ENCODE measurements around the gene OCA2. TPM values are rescaled to one million over a fixed set of nuclear protein-coding genes. Genes with fewer than 3 reads are reported as not detected.

Gene OCA2
- total and polyA plus RNA-seq, 2 of the 4 experiments (the other 2 are of a cell fraction) = under 0.01 to 0.03 TPM

DNA sequence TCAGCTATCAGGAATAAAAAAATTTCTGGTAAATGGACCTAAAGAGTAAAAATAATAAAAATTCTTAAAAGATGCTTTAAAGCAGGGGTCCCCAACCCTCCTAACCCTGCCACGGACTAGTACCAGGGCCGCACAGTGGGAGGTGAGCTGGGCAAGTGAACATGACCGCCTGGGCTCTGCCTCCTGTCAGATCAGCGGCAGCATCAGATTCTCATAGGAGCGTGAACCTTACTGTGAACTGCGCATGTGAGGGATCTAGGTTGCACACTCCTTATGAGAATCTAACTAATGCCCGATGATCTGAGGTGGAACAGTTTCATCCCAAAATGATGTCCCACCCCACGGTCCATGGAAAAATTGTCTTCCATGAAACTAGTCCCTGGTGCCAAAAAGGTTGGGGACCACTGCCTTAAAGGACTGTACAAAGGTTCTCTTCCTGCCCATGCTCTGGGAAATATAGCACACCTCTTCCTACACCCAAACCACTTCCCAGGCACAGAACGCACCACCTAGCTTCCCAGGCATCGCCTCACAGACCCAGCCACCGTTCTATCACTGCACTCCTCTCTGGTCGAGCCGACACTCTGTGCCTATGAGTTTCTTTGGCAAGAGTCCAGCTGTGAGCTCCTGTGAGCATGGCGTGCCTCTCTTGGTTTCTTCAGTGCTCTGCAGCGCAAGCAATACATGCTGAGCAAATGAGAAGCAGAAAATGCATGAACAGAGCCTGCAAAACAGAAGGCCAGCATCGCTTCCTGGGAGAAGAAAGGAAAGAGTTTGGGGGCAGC lies 104.9 kb downstream of the OCA2 start:
- intact Hi-C loops (cut with micrococcal nuclease) (no loop called here), dilution Hi-C loops (cut with HindIII; ENCODE audit: low sequenced_read_pairs, unreplicated experiment) (no loop called here), in situ Hi-C loops (cut with MboI; ENCODE audit: low sequenced_read_pairs) (no loop called here)
- no TSS peak for BruUV-seq (replicated peaks)
- TF ChIP-seq BHLHE40 (IDR thresholded peaks at IDR 0.05; ENCODE audit: low read depth, low read length) = no peak
- no peak for TF ChIP-seq MAZ (IDR thresholded peaks at IDR 0.05; ENCODE audit: borderline replicate concordance, low read depth, low read length)
- no peak for TF ChIP-seq CHD1 (IDR thresholded peaks at IDR 0.05; ENCODE audit: low read depth, low read length)
- no peak for TF ChIP-seq MAFK (IDR thresholded peaks at IDR 0.05; ENCODE audit: low read depth, low read length)
- TF ChIP-seq RCOR1 (IDR thresholded peaks at IDR 0.05; ENCODE audit: insufficient replicate concordance, low read length) = no peak
- TF ChIP-seq CEBPB (IDR thresholded peaks at IDR 0.05; ENCODE audit: low read depth, low read length) = no peak
- no peak for TF ChIP-seq ELK1 (IDR thresholded peaks at IDR 0.05; ENCODE audit: borderline replicate concordance, low read depth, low read length)
- Histone ChIP-seq H3K4me1 (ENCODE audit: control insufficient read depth, insufficient read depth, low read length) (no peaks in the 10 kb centered on the region), H3K9me1 (ENCODE audit: insufficient read depth, low read length) (no peaks in the 10 kb centered on the region), H2AFZ (replicated peaks; ENCODE audit: low read length, poor library complexity) (no peak overlapping the region), H3K9me3 (ENCODE audit: control insufficient read depth, insufficient read depth, low read length) (peaks cover 22% of the 10 kb centered on the region), H3K36me3 (ENCODE audit: control insufficient read depth, insufficient read depth, low read length) (no peaks in the 10 kb centered on the region), H4K8ac (ENCODE audit: low read depth in 2 of 2, low read length in 2 of 2) (no peak overlapping the region), H2AK5ac (ENCODE audit: low read depth, low read length) (no peak overlapping the region), H2BK15ac (ENCODE audit: low read depth, low read length) (no peak overlapping the region), H2BK20ac (ENCODE audit: low read depth, low read length) (no peak overlapping the region), H3K27me3 (ENCODE audit: control insufficient read depth, insufficient read depth, low read length) (no peaks in the 10 kb centered on the region), H3K4ac (ENCODE audit: low read depth, low read length) (no peak overlapping the region), H3K27ac (ENCODE audit: insufficient read depth, low read length) (no peak overlapping the region), H4K91ac (ENCODE audit: insufficient read depth, low read depth, low read length) (no peak overlapping the region), H3K18ac (ENCODE audit: low read depth, low read length) (no peak overlapping the region), H3K14ac (replicated peaks; ENCODE audit: low read depth, low read length) (no peak overlapping the region), H3K23ac (ENCODE audit: low read depth, low read length) (no peak overlapping the region), H3K56ac (ENCODE audit: extremely low read depth, insufficient read depth, low read length) (no peak overlapping the region), H3K4me2 (ENCODE audit: low read depth, low read length) (no peak overlapping the region), H4K20me1 (ENCODE audit: insufficient read depth, low read length) (no peaks in the 10 kb centered on the region), H4K5ac (ENCODE audit: low read depth, low read length) (no peak overlapping the region), H2AK9ac (replicated peaks; ENCODE audit: low read depth, low read length, poor library complexity) (no peak overlapping the region), H3K9ac (ENCODE audit: low read depth, low read length) (no peak overlapping the region), H3K79me1 (ENCODE audit: low read depth in 1 of 2, low read length in 2 of 2) (no peaks in the 10 kb centered on the region), H2BK5ac (ENCODE audit: low read depth, low read length, poor library complexity, severe bottlenecking) (no peak overlapping the region), H3K4me3 (ENCODE audit: insufficient read depth, low read depth, low read length) (no peak overlapping the region), H2BK120ac (ENCODE audit: low read depth, low read length) (no peak overlapping the region)
- WGBS, 2 experiments (ENCODE audit: extremely low coverage in 2 of 2, insufficient read length in 1 of 2) = 69% methylated on average over 2 of the region's 16 CpGs; no CpG with 5 or more reads in 1 of the 2 experiments
- DNase-seq = no peak
- ChIA-PET POLR2A (ENCODE audit: unreplicated experiment) (no interaction called here), CTCF (no interaction called here)
- no peak for ATAC-seq (ENCODE audit: low read depth)

Data from IMR-90 (cell line).